GM23248 (cell line): ENCODE data around the gene NOTUM. TPM values are rescaled to one million over a fixed set of nuclear protein-coding genes. Genes with fewer than 3 reads are reported as not detected.
"Not testable (repeated sequence)": the region's sequence is repeated elsewhere in the genome, so short reads cannot be mapped to it uniquely, and the experiment has no call there.

Experiments used
- DNase-seq: peaks from one replicate; pipeline ENCODE4 v3.0.0-alpha.2; 2015
- H2AFZ ChIP-seq: fragments of 200-600 bp; sonication (generic); 2 replicates; pipeline ENCODE4 v1.6.1; 2016; ENCODE audit warnings: antibody characterized with exemption
- H3F3A ChIP-seq: fragments of 200-600 bp; sonication (generic); 2 replicates; pipeline ENCODE4 v1.6.1; 2016; ENCODE audit warnings: mild to moderate bottlenecking, antibody characterized with exemption, mixed run types; ENCODE audit not compliant: insufficient read depth
- H3K27ac ChIP-seq: fragments of 200-600 bp; sonication (generic); 2 replicates; pipeline ENCODE4 v1.5.1; 2016; ENCODE audit warnings: mild to moderate bottlenecking
- H3K27me3 ChIP-seq: fragments of 200-600 bp; sonication (generic); replicated peaks from 2 replicates; pipeline ENCODE4 v1.6.1; 2016; ENCODE audit warnings: mild to moderate bottlenecking; ENCODE audit not compliant: insufficient read depth
- H3K36me3 ChIP-seq: fragments of 200-600 bp; sonication (generic); 2 replicates; pipeline ENCODE4 v1.6.1; 2016; ENCODE audit warnings: low read depth, mild to moderate bottlenecking
- H3K4me1 ChIP-seq: fragments of 200-600 bp; sonication (generic); 2 replicates; pipeline ENCODE4 v1.6.1; 2016; ENCODE audit warnings: mild to moderate bottlenecking; ENCODE audit not compliant: insufficient read depth
- H3K4me2 ChIP-seq: fragments of 200-600 bp; sonication (generic); one replicate; pipeline ENCODE4 v1.6.1; 2016; ENCODE audit warnings: mild to moderate bottlenecking; ENCODE audit not compliant: unreplicated experiment
- H3K4me3 ChIP-seq: fragments of 200-600 bp; sonication (generic); 2 replicates; pipeline ENCODE4 v1.5.1; 2016; ENCODE audit warnings: mild to moderate bottlenecking
- H3K79me2 ChIP-seq: fragments of 200-600 bp; sonication (generic); 2 replicates; pipeline ENCODE4 v1.6.1; 2016; ENCODE audit warnings: mild to moderate bottlenecking; ENCODE audit not compliant: insufficient read depth
- H3K9ac ChIP-seq: fragments of 200-600 bp; sonication (generic); 2 replicates; pipeline ENCODE4 v1.6.1; 2016; ENCODE audit warnings: mild to moderate bottlenecking
- H3K9me2 ChIP-seq: fragments of 200-600 bp; sonication (generic); 2 replicates; pipeline ENCODE4 v1.6.1; 2016; ENCODE audit warnings: mixed run types, mild to moderate bottlenecking, moderate library complexity; ENCODE audit not compliant: insufficient read depth
- H3K9me3 ChIP-seq: fragments of 200-600 bp; sonication (generic); one replicate; pipeline ENCODE4 v1.6.1; 2017; ENCODE audit warnings: low read depth
- H4K20me1 ChIP-seq: fragments of 200-600 bp; sonication (generic); 2 replicates; pipeline ENCODE4 v1.6.0; 2016; ENCODE audit not compliant: insufficient read depth
- EZH2 ChIP-seq: fragments of 200-600 bp; sonication (generic); IDR thresholded peaks from 2 replicates; pipeline ENCODE4 v1.6.1; 2018; ENCODE audit warnings: antibody characterized with exemption, mild to moderate bottlenecking; ENCODE audit not compliant: insufficient read depth, poor library complexity, severe bottlenecking
- EZH2phosphoT487 ChIP-seq: fragments of 200-600 bp; sonication (generic); IDR thresholded peaks from 2 replicates; pipeline ENCODE4 v1.6.1; 2018; ENCODE audit warnings: antibody characterized with exemption, moderate library complexity, mild to moderate bottlenecking, low read depth; ENCODE audit not compliant: insufficient read depth
- whole genome bisulfite sequencing, 2 experiments: methylation state at CpG; one replicate each; pipeline ENCODE4 v1.1.6; 2015 to 2017; ENCODE audit warnings: low lambda C conversion rate in 2 of 2, low coverage in 1 of 2; ENCODE audit errors: missing lambda C conversion rate in 2 of 2; 5-methylcytosine and 5-hydroxymethylcytosine counted together
- in situ Hi-C: fragments of 300-500 bp; cut with MboI; formaldehyde crosslinking; loops from 2 replicates; pipeline ENCODE4 v1.15.0; 2020
- polyA plus RNA-seq: library from polyadenylated mRNA; unstranded; fragments of >200 nt; fragmentation: Nextera tagmentation; extraction: Ambion mirVana; gene quantifications from 2 replicates; pipeline ENCODE4 v1.2.1, GENCODE V29; 2016
- total RNA-seq: library from RNA; depleted of rRNA; stranded (reverse); fragments of >200 nt; shearing (Covaris generic); gene quantifications from 2 replicates; pipeline ENCODE4 v1.2.3, GENCODE V29; 2014

The NOTUM gene
- total and polyA plus RNA-seq, 2 experiments from 2014 or later = not detected

DNA sequence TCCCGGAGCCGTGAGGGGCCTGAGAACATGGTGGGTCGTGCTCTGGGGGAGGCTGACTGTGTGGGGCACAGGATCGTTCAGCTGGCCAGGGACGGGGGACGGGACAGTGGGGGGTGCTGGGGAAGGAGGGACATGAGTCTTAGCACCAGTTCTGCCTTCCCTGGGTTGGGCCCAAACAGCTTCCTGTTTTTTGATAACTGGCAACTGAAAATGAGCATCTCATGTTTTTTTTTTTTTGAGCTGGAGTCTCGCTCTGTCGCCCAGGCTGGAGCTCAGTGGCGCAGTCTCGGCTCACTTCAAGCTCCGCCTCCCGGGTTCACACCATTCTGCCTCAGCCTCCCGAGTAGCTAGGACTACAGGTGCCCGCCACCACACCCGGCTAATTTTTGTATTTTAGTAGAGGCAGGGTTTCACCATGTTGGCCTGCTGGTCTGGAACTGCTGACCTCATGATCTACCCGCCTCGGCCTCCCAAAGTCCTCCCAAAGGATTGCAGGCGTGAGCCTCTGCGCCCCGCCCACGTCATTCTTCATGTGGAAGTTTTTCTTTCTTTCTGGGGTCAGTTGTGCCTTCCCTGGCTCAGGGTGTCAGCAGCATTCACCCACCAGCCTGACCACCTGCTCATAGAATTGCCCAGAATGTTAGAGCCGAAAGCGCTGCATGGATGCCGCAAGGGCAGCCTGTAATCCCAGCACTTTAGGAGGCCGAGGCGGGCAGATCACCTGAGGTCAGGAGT lies 22.8 kb upstream of the NOTUM start:
- Histone ChIP-seq H3K9me2 (no peaks in the 10 kb centered on the region), H3K9ac (no peak overlapping the region), H3K79me2 (0 out of 2 replicates have a peak, but pooled peaks cover 6% of the 10 kb centered on the region), H3K4me2 (no peak overlapping the region), H3K4me1 (no peaks in the 10 kb centered on the region), H3K27me3 (no peaks in the 10 kb centered on the region), H3K4me3 (no peak overlapping the region), H4K20me1 (no peaks in the 10 kb centered on the region), H3F3A (no peaks in the 10 kb centered on the region), H2AFZ (no peak overlapping the region), H3K9me3 (no peaks in the 10 kb centered on the region), H3K36me3 (no peaks in the 10 kb centered on the region; the same call in 1 of the 2 replicates), H3K27ac (no peak overlapping the region)
- in situ Hi-C loops = no loop called here
- no peak for TF ChIP-seq EZH2phosphoT487
- TF ChIP-seq EZH2 = no peak
- DNase-seq = no peak
- WGBS, 2 experiments = 94 to 95% methylated on average over 26 of the region's 26 CpGs

DNA sequence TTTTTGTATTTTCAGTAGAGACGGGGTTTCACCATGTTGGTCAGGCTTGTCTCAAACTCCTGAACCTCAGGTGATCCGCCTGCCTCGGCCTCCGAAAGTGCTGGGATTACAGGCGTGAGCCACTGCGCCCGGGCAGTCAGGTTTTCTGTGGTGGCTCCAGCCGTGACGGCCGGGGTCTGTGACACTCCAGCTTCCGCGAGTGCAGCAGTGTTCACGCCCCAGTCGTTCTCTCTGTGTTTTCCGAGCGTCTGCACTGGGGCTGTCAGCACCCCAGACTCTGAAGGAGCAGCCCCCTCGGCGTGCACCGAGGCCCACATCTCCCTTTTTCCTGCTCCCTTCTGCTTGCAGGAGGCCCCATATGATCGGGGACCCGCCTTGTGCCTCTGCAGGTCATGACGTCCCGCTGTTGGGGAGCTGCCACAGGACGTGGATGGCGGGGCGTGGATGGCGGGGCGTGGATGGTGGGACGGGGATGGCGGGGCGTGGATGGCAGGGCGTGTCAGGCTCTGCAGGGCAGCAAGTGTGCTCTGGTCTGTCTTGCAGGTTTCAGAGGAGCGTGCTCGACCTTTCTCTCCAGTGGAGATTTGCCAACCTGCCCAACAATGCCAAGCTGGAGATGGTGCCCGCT lies 22.1 kb upstream of the NOTUM start:
- Histone ChIP-seq H3K4me2 (no peak overlapping the region), H3K9ac (no peak overlapping the region), H3K4me3 (no peak overlapping the region), H3K9me3 (no peaks in the 10 kb centered on the region), H3K27ac (no peak overlapping the region), H2AFZ (no peak overlapping the region), H3K4me1 (no peaks in the 10 kb centered on the region), H3F3A (no peaks in the 10 kb centered on the region), H3K36me3 (no peaks in the 10 kb centered on the region; the same call in 1 of the 2 replicates), H4K20me1 (no peaks in the 10 kb centered on the region), H3K27me3 (no peaks in the 10 kb centered on the region), H3K9me2 (no peaks in the 10 kb centered on the region), H3K79me2 (0 out of 2 replicates have a peak, but pooled peaks cover 6% of the 10 kb centered on the region)
- in situ Hi-C loops = no loop called here
- no peak for TF ChIP-seq EZH2phosphoT487
- TF ChIP-seq EZH2 = no peak
- 95% methylated on average over 30 to 35 of the region's 35 CpGs for WGBS, 2 experiments
- DNase-seq = no peak

DNA sequence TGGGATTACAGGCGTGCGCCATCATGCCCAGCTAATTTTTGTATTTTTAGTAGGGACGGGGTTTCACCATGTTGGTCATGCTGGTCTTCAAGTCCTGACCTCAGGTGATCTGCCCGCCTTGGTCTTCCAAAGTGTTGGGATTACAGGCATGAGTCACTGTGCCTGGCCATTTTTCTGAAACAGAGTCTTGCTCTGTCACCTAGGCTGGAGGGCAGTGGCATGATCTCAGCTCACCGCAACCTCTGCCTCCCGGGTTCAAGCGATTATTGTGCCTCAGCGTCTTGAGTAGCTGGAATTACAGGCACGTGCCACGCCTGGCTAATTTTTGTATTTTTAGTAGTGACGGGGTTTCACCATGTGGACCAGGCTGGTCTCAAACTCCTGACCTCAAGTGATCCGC lies 20.5 kb upstream of the NOTUM start:
- H3K27ac ChIP-seq, H3K79me2 ChIP-seq, H3K27me3 ChIP-seq, DNase-seq, H3K9me2 ChIP-seq, H2AFZ ChIP-seq, H3K4me1 ChIP-seq, H3K9ac ChIP-seq, in situ Hi-C loops, H3K4me3 ChIP-seq, H4K20me1 ChIP-seq, H3K4me2 ChIP-seq, H3K36me3 ChIP-seq, H3F3A ChIP-seq, H3K9me3 ChIP-seq: not testable (repeated sequence)
- WGBS, 2 experiments = 98% methylated on average over 12 of the region's 12 CpGs

DNA sequence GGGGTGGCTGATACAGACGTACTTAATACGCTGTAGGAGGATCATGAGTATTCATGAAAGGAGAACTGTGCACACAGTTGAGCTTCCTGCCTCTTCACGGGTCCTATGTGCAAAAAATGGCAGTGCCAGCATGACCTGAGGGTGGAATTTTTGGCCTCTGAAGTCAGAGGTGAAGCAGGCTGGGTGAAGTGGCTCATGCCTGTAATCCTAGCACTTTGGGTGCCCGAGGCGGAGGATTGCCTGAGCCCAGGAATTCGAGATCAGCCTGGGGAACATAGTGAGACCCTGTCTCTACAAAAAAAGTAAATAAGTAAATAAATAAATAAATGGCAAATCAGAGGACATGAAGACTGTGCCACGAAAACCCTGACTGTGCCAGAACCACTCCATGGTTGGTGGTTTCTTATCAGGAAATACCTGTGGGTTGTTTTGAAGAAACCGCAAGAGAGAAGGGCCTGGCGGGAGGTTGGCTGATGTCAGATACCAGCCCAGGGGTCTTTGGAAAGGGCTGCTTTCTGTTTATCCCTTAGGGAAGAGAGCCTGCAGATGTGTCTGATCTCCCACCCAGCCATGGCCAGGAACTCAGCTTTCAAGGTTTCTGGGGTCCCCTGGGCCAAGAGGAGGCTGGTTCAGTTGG lies 19.8 kb upstream of the NOTUM start:
- Histone ChIP-seq H3K9me3 (no peaks in the 10 kb centered on the region), H2AFZ (no peak overlapping the region), H3K9ac (no peak overlapping the region), H4K20me1 (no peaks in the 10 kb centered on the region), H3K4me2 (no peak overlapping the region), H3K36me3 (no peaks in the 10 kb centered on the region; the same call in 1 of the 2 replicates), H3K9me2 (no peaks in the 10 kb centered on the region), H3K4me3 (no peak overlapping the region), H3F3A (no peaks in the 10 kb centered on the region), H3K79me2 (0 out of 2 replicates have a peak, but pooled peaks cover 6% of the 10 kb centered on the region), H3K4me1 (no peaks in the 10 kb centered on the region), H3K27me3 (no peaks in the 10 kb centered on the region), H3K27ac (no peak overlapping the region)
- DNase-seq = no peak
- no peak for TF ChIP-seq EZH2phosphoT487
- 89 to 90% methylated on average over 9 of the region's 9 CpGs for WGBS, 2 experiments
- in situ Hi-C loops = no loop called here
